Peyer's patch (tissue), 4 donors: ENCODE data around the gene VWF. TPM values are rescaled to one million over a fixed set of nuclear protein-coding genes. Genes with fewer than 3 reads are reported as not detected.
"Not testable (repeated sequence)": the region's sequence is repeated elsewhere in the genome, so short reads cannot be mapped to it uniquely, and the experiment has no call there.

Experiments
- DNase-seq, 3 donors: peaks; one replicate each; pipeline ENCODE4 v3.0.0-alpha.2; 2017 to 2019
- H3K27ac ChIP-seq, 4 donors: fragments of 200-600 bp; sonication (generic); one replicate each; pipeline ENCODE4 v1.5.1; 2016 to 2019
- H3K27me3 ChIP-seq, 2 donors: fragments of 200-600 bp; sonication (generic); one replicate each; pipeline ENCODE4 v1.5.1; 2019
- H3K36me3 ChIP-seq, 3 donors: fragments of 200-600 bp; sonication (generic); one replicate each; pipeline ENCODE4 v1.5.1; 2016 to 2019
- H3K4me1 ChIP-seq, 4 donors: fragments of 200-600 bp; sonication (generic); one replicate each; pipeline ENCODE4 v1.5.1; 2016 to 2019
- H3K4me3 ChIP-seq, 4 donors: fragments of 200-600 bp; sonication (generic); 1 replicate in 3 of 4; 2 replicates in 1 of 4; pipeline ENCODE4 v1.5.1; 2016 to 2019; ENCODE audit warnings: mild to moderate bottlenecking in 1 of 4
- H3K9me3 ChIP-seq, 4 donors: fragments of 200-600 bp; sonication (generic); one replicate each; pipeline ENCODE4 v1.5.1; 2016 to 2019; ENCODE audit warnings: mild to moderate bottlenecking in 1 of 4
- POLR2A ChIP-seq, 2 donors: fragments of 450-650 bp; IDR thresholded peaks; one replicate each; pipeline ENCODE4 v1.5.1; 2017; ENCODE audit warnings: antibody characterized with exemption in 2 of 2, mild to moderate bottlenecking in 2 of 2, moderate library complexity in 2 of 2
- total RNA-seq, 4 donors: library from RNA; depleted of rRNA; stranded (reverse); fragments of >200 nt; gene quantifications; one replicate each; pipeline ENCODE4 v1.1.0, GENCODE V29; 2016
- TF ChIP-seq, protein P1 (sequence below), 6 experiments: fragments of 450-650 bp in 4 of 6; fragments of 200-600 bp in 2 of 6; sonication (generic) in 1 of 6; IDR thresholded peaks; one replicate each; pipeline ENCODE4 v1.5.1; 2017 to 2019; ENCODE audit warnings: antibody characterized with exemption in 6 of 6, mild to moderate bottlenecking in 3 of 6, moderate library complexity in 1 of 6

Gene VWF
- total RNA-seq, 4 donors from 2014 or later, result 21.5 to 98.2 (median 62.7) TPM

DNA sequence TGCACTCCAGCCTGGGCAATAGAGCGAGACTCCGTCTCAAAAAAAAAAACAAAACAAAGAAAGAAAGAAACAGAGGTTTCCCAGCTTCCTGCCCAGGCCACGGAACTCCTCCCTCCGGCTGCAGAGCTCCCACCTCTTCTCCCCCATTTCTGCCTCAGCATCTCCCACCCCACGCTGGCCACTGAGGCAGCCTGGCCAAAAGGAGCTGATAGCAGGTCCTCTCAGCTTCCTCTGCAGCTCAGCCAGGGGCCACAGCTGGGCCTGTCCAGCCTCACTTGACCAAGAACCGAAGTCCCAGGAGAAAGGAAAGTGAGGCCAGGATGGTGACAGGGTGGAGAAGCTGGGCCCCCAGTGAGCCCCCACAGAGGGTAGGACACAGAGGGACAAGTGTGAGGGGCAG lies 42.3 kb upstream of the VWF start:
- H3K27ac ChIP-seq, result peak overlapping the region; percentile 32 to 82 (median 58)

DNA sequence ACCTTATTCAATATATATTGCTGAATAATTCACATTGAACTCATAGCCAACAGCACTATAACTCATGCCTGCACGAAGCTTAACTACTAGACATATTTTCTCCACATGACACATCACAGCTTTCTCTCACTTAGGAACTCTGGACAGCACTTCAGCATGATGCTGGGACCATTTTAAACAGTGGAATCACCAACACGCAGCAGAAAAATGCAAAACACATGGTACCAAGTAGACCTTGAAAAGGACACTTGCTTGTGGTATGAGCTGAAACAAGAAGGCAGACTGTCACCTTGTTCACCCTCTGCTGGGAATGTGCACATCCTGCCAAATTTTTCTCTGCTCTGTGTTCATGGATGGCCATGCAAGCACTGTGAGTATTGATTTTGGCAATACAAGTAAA lies 40.9 kb upstream of the VWF start:
- H3K9me3 ChIP-seq, result no peaks in the 10 kb centered on the region
- no peak overlapping the region for H3K27ac ChIP-seq
- H3K4me1 ChIP-seq, result peaks cover 0 to 16% (median 5%) of the 10 kb centered on the region in 4 donors
- no peak for DNase-seq
- no peaks in the 10 kb centered on the region for H3K36me3 ChIP-seq
- no peaks in the 10 kb centered on the region for H3K27me3 ChIP-seq
- TF ChIP-seq, protein P1, sequence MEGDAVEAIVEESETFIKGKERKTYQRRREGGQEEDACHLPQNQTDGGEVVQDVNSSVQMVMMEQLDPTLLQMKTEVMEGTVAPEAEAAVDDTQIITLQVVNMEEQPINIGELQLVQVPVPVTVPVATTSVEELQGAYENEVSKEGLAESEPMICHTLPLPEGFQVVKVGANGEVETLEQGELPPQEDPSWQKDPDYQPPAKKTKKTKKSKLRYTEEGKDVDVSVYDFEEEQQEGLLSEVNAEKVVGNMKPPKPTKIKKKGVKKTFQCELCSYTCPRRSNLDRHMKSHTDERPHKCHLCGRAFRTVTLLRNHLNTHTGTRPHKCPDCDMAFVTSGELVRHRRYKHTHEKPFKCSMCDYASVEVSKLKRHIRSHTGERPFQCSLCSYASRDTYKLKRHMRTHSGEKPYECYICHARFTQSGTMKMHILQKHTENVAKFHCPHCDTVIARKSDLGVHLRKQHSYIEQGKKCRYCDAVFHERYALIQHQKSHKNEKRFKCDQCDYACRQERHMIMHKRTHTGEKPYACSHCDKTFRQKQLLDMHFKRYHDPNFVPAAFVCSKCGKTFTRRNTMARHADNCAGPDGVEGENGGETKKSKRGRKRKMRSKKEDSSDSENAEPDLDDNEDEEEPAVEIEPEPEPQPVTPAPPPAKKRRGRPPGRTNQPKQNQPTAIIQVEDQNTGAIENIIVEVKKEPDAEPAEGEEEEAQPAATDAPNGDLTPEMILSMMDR (IDR thresholded peaks at IDR 0.05), result no peak
- TF ChIP-seq POLR2A (IDR thresholded peaks at IDR 0.05), result no peak
- H3K4me3 ChIP-seq, result no peak overlapping the region

More for the DNA sequence above, 42.3 kb upstream of the VWF start:
- Histone ChIP-seq H3K9me3 (no peaks in the 10 kb centered on the region), H3K27me3 (no peaks in the 10 kb centered on the region), H3K4me3 (no peak overlapping the region), H3K36me3 (no peaks in the 10 kb centered on the region), H3K4me1 (peaks cover 0 to 16% (median 5%) of the 10 kb centered on the region in 4 donors)
- TF ChIP-seq, protein P1 (IDR thresholded peaks at IDR 0.05), result no peak
- no peak for TF ChIP-seq POLR2A (IDR thresholded peaks at IDR 0.05)
- DNase-seq, result no peak

DNA sequence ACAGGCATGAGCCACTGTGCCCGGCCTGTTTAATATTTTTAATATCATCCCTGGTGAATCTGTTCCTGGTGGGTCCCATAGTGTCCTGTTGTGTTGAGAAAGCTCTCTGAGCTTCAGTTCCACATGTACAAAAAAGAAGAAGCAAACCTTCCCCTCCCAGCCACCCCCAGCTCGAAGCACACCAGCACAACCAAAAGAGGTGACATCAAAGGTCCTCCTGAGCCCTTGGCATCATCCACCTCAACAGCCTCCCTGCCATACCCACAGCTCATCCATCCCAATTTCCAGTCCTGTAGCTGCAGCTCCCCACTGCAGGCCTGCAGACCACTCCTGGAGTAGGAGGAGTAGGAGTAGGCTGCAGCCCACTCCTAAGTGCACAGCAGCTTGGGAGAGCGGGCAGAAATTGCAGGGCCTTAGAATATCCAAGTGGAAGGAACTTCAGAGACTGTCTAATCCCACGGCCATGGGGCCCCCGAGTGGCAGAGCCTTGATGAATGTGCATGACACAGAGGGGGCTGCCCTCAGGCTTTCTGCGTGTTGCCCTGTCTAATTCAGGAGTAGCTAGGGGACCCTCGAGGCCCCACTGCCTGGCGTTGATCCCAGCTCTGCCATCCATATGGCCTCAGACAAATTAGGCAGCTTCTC lies 39.1 kb upstream of the VWF start:
- no peaks in the 10 kb centered on the region for H3K9me3 ChIP-seq
- H3K27ac ChIP-seq, result no peak overlapping the region
- H3K4me1 ChIP-seq, result peaks cover 0 to 16% (median 5%) of the 10 kb centered on the region in 4 donors
- TF ChIP-seq POLR2A (IDR thresholded peaks at IDR 0.05), result no peak
- TF ChIP-seq, protein P1 (IDR thresholded peaks at IDR 0.05), result no peak
- no peaks in the 10 kb centered on the region for H3K36me3 ChIP-seq
- no peak overlapping the region for H3K4me3 ChIP-seq
- H3K27me3 ChIP-seq, result no peaks in the 10 kb centered on the region
- DNase-seq, result no peak

DNA sequence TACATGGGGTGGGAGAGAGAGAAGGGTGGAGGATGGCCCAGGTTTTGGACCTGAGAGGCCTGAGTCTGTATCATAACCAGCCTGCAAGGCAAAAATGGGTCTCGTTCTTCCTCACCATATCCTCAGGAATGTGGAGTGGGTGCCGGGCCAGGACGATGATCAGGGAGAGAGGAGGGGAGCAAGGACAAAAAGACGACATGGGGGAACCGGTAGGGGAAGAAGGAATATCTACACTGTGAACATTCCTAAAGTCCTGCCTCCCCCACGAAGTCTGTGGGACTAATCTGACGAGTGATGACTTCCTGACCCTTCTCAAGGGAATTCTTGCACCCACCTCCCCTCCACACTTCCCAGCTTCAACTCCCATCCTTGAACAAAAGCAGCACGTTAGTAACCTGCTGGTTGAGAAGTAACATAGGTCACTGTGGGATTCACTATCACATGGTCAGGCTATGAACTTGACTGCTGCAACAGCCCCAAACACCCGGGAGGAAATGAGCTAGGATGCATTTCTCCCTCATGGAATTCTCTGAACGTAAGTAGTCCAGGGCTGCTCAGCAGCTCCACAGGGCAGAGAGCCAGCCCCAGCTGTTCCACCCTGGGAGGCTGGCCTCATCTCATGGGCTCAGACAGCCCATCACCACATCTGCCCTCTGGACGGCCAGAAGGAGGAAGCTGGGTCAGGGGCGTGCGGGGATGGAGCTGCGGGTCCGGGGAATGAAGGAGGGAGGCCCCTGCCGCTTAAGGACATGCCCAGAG lies 36.8 kb upstream of the VWF start:
- no peak for TF ChIP-seq POLR2A (IDR thresholded peaks at IDR 0.05)
- TF ChIP-seq, protein P1 (IDR thresholded peaks at IDR 0.05), result no peak
- Histone ChIP-seq H3K9me3 (no peaks in the 10 kb centered on the region), H3K4me1 (no peaks in the 10 kb centered on the region), H3K27ac (no peak overlapping the region), H3K27me3 (no peaks in the 10 kb centered on the region), H3K4me3 (no peak overlapping the region), H3K36me3 (no peaks in the 10 kb centered on the region)
- no peak for DNase-seq

DNA sequence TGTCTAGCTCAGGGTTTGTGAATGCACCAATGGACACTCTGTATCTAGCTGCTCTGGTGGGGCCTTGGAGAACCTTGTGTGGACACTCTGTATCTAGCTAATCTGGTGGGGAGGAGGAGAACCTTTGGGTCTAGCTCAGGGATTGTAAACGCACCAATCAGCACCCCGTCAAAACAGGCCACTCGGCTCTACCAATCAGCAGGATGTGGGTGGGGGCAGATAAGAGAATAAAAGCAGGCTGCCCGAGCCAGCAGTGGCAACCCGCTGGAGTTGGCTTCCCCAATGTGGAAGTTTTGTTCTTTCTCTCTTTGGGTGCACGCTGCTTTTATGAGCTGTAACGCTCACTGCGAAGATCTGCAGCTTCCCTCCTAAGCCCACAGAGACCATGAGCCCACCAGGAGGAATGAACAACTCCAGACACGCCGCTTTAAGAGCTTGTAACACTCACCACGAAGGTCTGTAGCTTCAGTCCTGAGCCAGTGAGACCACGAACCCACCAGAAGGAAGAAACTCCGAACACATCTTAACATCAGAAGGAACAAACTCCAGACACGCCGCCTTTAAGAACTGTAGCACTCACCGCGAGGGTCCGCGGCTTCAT lies 35.7 kb upstream of the VWF start:
- not testable (repeated sequence) for H3K4me1 ChIP-seq, H3K27ac ChIP-seq, H3K9me3 ChIP-seq, H3K36me3 ChIP-seq, H3K4me3 ChIP-seq, DNase-seq, H3K27me3 ChIP-seq

DNA sequence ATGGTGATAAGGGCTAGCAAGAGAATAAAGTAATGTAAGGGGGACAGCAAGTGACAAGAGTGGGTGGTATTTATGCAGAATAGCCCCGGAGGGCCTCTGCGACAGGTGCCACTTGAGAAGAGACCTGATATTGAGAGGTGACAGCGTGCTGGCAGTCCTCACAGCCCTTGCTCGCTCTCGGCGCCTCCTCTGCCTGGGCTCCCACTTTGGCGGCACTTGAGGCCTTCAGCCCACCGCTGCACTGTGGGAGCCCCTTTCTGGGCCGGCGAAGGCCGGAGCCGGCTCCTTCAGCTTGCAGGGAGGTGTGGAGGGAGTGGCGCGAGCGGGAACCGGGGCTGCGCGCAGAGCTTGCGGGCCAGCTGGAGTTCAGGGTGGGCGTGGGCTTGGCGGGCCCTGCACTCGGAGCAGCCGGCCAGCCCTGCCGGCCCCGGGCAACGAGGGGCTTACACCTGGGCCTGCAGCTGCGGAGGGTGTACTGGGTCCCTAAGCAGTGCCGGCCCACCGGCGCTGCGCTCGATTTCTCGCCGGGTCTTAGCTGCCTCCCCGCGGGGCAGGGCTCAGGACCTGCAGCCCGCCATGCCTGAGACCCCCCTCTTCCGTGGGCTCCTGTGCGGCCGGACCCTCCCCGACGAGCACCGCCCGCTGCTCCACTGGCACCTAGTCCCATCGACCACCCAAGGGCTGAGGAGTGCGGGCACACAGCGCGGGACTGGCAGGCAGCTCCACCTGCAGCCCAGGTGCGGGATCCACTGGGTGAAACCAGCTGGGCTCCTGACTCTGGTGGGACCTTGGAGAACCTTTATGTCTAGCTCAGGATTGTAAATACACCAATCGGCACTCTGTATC lies 34.9 kb upstream of the VWF start:
- not testable (repeated sequence) for H3K27me3 ChIP-seq, H3K27ac ChIP-seq, H3K4me1 ChIP-seq, H3K36me3 ChIP-seq, H3K4me3 ChIP-seq, H3K9me3 ChIP-seq, DNase-seq
